Spleen (tissue), 11 donors: ENCODE results near the gene AARS2. TPM values are rescaled to one million over a fixed set of nuclear protein-coding genes. Genes with fewer than 3 reads are reported as not detected.

Experiments used
- DNase-seq: peaks from one replicate; pipeline ENCODE4 v3.0.0-alpha.2; 2020
- H3K27ac ChIP-seq, 8 donors: fragments of 200-600 bp; sonication (generic) in 7 of 8; 1 replicate in 4 of 8; 2 replicates in 4 of 8; pipeline versions ENCODE4 v1.5.0 to v1.8.0; 2016 to 2021; ENCODE audit warnings: inconsistent platforms in 4 of 8, mild to moderate bottlenecking in 4 of 8, moderate library complexity in 1 of 8
- H3K27me3 ChIP-seq, 7 donors: fragments of 200-600 bp; sonication (generic) in 6 of 7; replicated peaks in 1 of 7; 1 replicate in 4 of 7; 2 replicates in 3 of 7; pipeline versions ENCODE4 v1.5.0 to v1.8.0; 2016 to 2021; ENCODE audit warnings: inconsistent platforms in 3 of 7, mild to moderate bottlenecking in 1 of 7
- H3K36me3 ChIP-seq, 6 donors: fragments of 200-600 bp; sonication (generic) in 5 of 6; 1 replicate in 4 of 6; 2 replicates in 2 of 6; pipeline versions ENCODE4 v1.5.0 to v1.8.0; 2016 to 2021; ENCODE audit warnings: inconsistent platforms in 2 of 6
- H3K4me1 ChIP-seq, 6 donors: fragments of 200-600 bp; sonication (generic) in 5 of 6; 1 replicate in 3 of 6; 2 replicates in 3 of 6; pipeline versions ENCODE4 v1.5.0 to v1.8.0; 2016 to 2021; ENCODE audit warnings: inconsistent platforms in 3 of 6
- H3K4me3 ChIP-seq, 8 donors: fragments of 200-600 bp; sonication (generic) in 7 of 8; 1 replicate in 4 of 8; 2 replicates in 4 of 8; pipeline versions ENCODE4 v1.5.0 to v1.8.0; 2016 to 2021; ENCODE audit warnings: inconsistent platforms in 4 of 8, mild to moderate bottlenecking in 4 of 8, moderate library complexity in 2 of 8
- H3K9me3 ChIP-seq, 8 donors: fragments of 200-600 bp; sonication (generic) in 7 of 8; 1 replicate in 4 of 8; 2 replicates in 4 of 8; pipeline versions ENCODE4 v1.5.0 to v1.8.0; 2016 to 2021; ENCODE audit warnings: inconsistent platforms in 4 of 8
- CTCF ChIP-seq, 11 experiments: fragments of 200-600 bp in 7 of 11; fragments of 450-650 bp in 4 of 11; sonication (generic) in 4 of 11; IDR thresholded peaks in 8 of 11; conservative IDR thresholded peaks in 3 of 11; 1 replicate in 7 of 11; 2 replicates in 4 of 11; pipeline versions ENCODE4 v1.4.0 to v1.8.0; 2016 to 2021; ENCODE audit warnings: antibody characterized with exemption in 11 of 11, inconsistent platforms in 4 of 11, mild to moderate bottlenecking in 1 of 11
- POLR2A ChIP-seq, 3 donors: fragments of 450-650 bp; IDR thresholded peaks; one replicate each; pipeline ENCODE4 v1.5.1; 2017; ENCODE audit warnings: antibody characterized with exemption in 3 of 3, mild to moderate bottlenecking in 1 of 3
- POLR2AphosphoS5 ChIP-seq, 3 donors: sonication (generic); formaldehyde crosslinking; IDR thresholded peaks; one replicate each; pipeline ENCODE4 v1.5.1; 2017; ENCODE audit warnings: antibody characterized with exemption in 3 of 3
- WGBS, 5 donors: extraction: QIAGEN DNeasy Blood & Tissue Kit in 3 of 5; methylation state at CpG; one replicate each; pipeline versions ENCODE4 v1.1.5 to v1.1.7; 2013 to 2018; 5-methylcytosine and 5-hydroxymethylcytosine counted together
- intact Hi-C: fragments of 100-400 bp; cut with DNase I; formaldehyde crosslinking; loops from one replicate; pipeline ENCODE4 v1.15.0; 2023; ENCODE audit warnings: low total_unique reads
- polyA plus RNA-seq, 3 donors: library from polyadenylated mRNA; stranded (reverse); fragments of 200-250 nt; gene quantifications; one replicate each; pipeline ENCODE4 v1.2.1, GENCODE V29; 2013
- total RNA-seq, 7 donors: library from RNA; depleted of rRNA in 3 of 7; stranded (reverse); fragments of >200 nt in 3 of 7; fragmentation: NEBNext Ultra II Directional in 4 of 7; extraction: Animal tissue kit (Norgen Biotek cat#: 25700) in 4 of 7; gene quantifications; one replicate each; pipeline versions ENCODE4 v1.1.0 to v1.2.1, GENCODE V29; 2016 to 2021
- donor health status: healthy with polysubstance abuse.
- donor health status: DM: no; HTN: no; CAD: no; lungs with moderate emphysema.
- donor health status: DM: no; HTN: no; CAD: no.
- donor health status: Bipolar disorder and iron deficiency.
- donor health status: healthy.
- donor health status: DM: no; HTN: no; CAD: no.
- donor health status: DM: yes; HTN: yes; CAD: no.

AARS2 gene
- total and polyA plus RNA-seq, 10 donors, result 3.5 to 16.8 (median 13.7) TPM

GRCh38 chr6:44265722-44266233 lies 47.4 kb downstream of the AARS2 start:
- peaks cover 0 to 27% (median 9%) of the 10 kb centered on the region in 7 donors for H3K27me3 ChIP-seq
- H3K27ac ChIP-seq, result peak overlapping the region; percentile 94 to 98 (median 96)
- DNase-seq, result peak; percentile 80
- H3K36me3 ChIP-seq, result peaks cover 2 to 21% (median 11%) of the 10 kb centered on the region in 6 donors
- no peak for TF ChIP-seq POLR2A (IDR thresholded peaks at IDR 0.05)
- no peak for TF ChIP-seq CTCF (IDR thresholded peaks at IDR 0.05 in 8 of 11, conservative IDR thresholded peaks at IDR 0.05 in 3 of 11)
- TF ChIP-seq POLR2AphosphoS5 (IDR thresholded peaks at IDR 0.05), result no peak
- 55 to 64% (median 60%) methylated on average over 17 of the region's 17 CpGs for WGBS, 5 donors
- H3K4me3 ChIP-seq, result peak overlapping the region in 7 of 8 donors; percentile 90 to 97 (median 94)
- H3K9me3 ChIP-seq, result no peaks in the 10 kb centered on the region
- H3K4me1 ChIP-seq, result peaks cover 27 to 87% (median 68%) of the 10 kb centered on the region in 6 donors
- intact Hi-C loops, result no loop called here

- peaks cover 27 to 89% (median 69%) of the 10 kb centered on the region in 6 donors for H3K4me1 ChIP-seq
- DNase-seq, result peak; percentile 96
- peaks cover 2 to 27% (median 14%) of the 10 kb centered on the region in 6 donors for H3K36me3 ChIP-seq
- WGBS, 5 donors, result 0 to 1% (median 1%) methylated on average over 39 to 72 of the region's 72 CpGs
- H3K4me3 ChIP-seq, result peak within 1 kb of the TSS; percentile 90 to 98 (median 94)
- no peaks in the 10 kb centered on the region for H3K9me3 ChIP-seq
- H3K27me3 ChIP-seq, result peaks cover 0 to 21% (median 3%) of the 10 kb centered on the region in 7 donors
- TF ChIP-seq POLR2AphosphoS5 (IDR thresholded peaks at IDR 0.05), result peak; percentile 87 to 92 (median 89)
- peak in 1 of 3 donors; percentile 79 for TF ChIP-seq POLR2A (IDR thresholded peaks at IDR 0.05)
- peak in 7 of 11 experiments; percentile 5 to 52 (median 24) for TF ChIP-seq CTCF (IDR thresholded peaks at IDR 0.05 in 8 of 11, conservative IDR thresholded peaks at IDR 0.05 in 3 of 11)
- H3K27ac ChIP-seq, result peak within 1 kb of the TSS; percentile 94 to 98 (median 96)
- intact Hi-C loops, result no loop called here
Measured at GRCh38 chr6:44265007-44265721, 48.0 kb downstream of the AARS2 start, which contains the start of gene NFKBIE. Gene NFKBIE, minus strand, starts transcription at chr6:44265551. Its CDS starts 205 bp downstream, at chr6:44265346.

- peak overlapping the region; percentile 94 to 98 (median 96) for H3K27ac ChIP-seq
- WGBS, 5 donors, result 0 to 1% (median 1%) methylated on average over 13 of the region's 13 CpGs
- peak overlapping the region; percentile 90 to 98 (median 94) for H3K4me3 ChIP-seq
- H3K27me3 ChIP-seq, result peaks cover 0 to 13% (median 0%) of the 10 kb centered on the region in 7 donors
- peak; percentile 95 for DNase-seq
- H3K4me1 ChIP-seq, result peaks cover 27 to 89% (median 69%) of the 10 kb centered on the region in 6 donors
- peaks cover 2 to 35% (median 22%) of the 10 kb centered on the region in 6 donors for H3K36me3 ChIP-seq
- intact Hi-C loops, result no loop called here
- no peaks in the 10 kb centered on the region for H3K9me3 ChIP-seq
- TF ChIP-seq CTCF (IDR thresholded peaks at IDR 0.05 in 8 of 11, conservative IDR thresholded peaks at IDR 0.05 in 3 of 11) (peak in 3 of 11 experiments; percentile 4 to 16 (median 10)), POLR2AphosphoS5 (IDR thresholded peaks at IDR 0.05) (peak; percentile 9 to 81 (median 71)), POLR2A (IDR thresholded peaks at IDR 0.05) (no peak)
Measured at GRCh38 chr6:44264154-44265006, 48.8 kb downstream of the AARS2 start.
